NCI-H1105 treated with DMSO at 0.1 percent for 48 hours (cell line): ENCODE data around the gene SNX18.
A peak's percentile ranks its signal among the peaks of the same experiment; 100 is the strongest.
"Not testable (repeated sequence)": the region's sequence is repeated elsewhere in the genome, so short reads cannot be mapped to it uniquely, and the experiment has no call there.

Experiments
- DNase-seq: peaks from one replicate; lab custom pipeline; 2025; lab: John Stamatoyannopoulos, UW

SNX18 gene, protein sequence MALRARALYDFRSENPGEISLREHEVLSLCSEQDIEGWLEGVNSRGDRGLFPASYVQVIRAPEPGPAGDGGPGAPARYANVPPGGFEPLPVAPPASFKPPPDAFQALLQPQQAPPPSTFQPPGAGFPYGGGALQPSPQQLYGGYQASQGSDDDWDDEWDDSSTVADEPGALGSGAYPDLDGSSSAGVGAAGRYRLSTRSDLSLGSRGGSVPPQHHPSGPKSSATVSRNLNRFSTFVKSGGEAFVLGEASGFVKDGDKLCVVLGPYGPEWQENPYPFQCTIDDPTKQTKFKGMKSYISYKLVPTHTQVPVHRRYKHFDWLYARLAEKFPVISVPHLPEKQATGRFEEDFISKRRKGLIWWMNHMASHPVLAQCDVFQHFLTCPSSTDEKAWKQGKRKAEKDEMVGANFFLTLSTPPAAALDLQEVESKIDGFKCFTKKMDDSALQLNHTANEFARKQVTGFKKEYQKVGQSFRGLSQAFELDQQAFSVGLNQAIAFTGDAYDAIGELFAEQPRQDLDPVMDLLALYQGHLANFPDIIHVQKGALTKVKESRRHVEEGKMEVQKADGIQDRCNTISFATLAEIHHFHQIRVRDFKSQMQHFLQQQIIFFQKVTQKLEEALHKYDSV

DNA sequence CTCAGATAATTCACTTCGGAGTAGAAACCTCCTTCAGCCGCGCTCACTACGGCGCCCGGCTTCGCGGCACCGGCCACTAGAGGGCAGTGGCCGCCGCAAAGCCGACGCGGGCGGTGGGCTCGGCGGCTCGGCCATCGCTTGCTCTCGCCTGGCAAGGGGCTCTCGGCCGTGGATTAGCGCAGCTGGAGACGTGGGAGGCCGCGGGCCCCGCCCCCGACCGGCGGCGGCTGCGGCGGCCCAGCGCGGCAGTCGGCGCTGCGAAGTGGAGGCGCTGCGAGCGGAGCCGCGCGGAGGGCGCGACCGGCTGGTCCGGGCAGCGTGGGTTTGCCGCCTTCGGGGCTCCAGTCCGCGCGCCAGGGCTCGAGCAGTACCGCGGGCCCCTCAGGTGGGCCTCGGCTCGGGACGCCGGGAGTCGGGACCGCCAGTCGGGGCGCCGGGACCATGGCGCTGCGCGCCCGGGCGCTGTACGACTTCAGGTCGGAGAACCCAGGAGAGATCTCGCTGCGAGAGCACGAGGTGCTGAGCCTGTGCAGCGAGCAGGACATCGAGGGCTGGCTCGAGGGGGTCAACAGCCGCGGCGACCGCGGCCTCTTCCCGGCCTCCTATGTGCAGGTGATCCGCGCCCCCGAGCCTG lies at the start of gene SNX18:
Gene SNX18, plus strand, starts transcription at position 248 of the 634 bp plus-strand sequence. Its CDS starts 194 bp downstream, at position 442.
- peak; percentile 72 for DNase-seq

- no peak for DNase-seq
Measured at GRCh38 chr5:54469622-54470021, 47.9 kb upstream of the SNX18 start.

DNA sequence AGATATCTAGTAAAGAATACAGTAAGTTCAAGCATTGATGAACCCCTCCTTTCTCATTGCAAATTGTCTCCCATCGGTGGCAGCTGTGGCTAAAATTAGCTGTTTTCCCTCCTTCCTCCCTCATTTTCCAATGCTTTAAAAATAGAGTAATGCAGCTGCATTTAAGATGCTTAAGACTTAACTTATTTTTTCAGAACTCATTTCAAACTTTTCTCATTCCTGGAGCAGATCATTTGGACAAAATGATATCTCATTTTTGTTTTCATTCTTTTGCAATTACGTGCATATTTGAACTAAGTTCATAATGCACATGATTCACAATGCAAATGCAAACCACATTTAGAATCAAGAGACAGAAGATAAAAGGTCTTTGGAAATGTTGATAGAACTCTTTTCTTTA lies 47.4 kb upstream of the SNX18 start:
- DNase-seq: no peak

DNA sequence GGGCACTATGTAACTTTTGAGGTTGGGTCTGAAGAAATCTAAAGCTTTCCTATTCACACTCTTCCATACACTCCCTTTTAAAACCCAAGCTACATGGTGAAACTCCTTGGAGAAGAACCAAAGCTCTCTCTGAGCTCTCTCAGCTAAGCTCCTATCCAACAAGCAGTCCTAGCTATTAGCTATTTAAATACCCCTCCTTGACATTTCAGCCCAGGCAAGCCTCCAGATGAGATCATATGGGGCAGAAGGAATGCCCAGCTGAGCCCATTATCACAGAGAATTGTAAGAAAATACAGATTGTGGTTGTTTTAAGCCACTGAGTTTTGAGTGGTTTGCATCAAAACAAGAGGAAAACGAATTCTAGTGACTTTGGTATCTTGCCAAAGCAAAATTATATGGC lies 46.9 kb upstream of the SNX18 start:
- no peak for DNase-seq

DNA sequence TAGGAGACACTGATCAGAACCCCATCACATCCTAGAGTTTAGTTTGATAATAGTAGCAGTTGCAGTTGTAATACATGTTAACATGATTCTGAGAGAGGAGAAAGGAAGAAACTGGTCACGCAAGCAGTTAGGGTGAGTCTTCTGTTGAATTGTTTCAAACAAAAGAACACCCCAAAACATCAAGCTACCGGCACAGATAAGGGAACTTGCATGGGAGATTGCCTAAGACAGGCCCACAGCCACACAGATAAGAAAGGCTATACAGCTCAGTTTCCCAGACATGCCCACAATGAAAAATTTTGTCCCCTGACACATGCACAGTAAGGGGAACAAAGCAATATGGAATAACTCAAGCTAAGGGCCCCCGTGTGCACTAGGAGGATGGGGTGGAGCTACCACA lies 46.2 kb upstream of the SNX18 start:
- no peak for DNase-seq

DNA sequence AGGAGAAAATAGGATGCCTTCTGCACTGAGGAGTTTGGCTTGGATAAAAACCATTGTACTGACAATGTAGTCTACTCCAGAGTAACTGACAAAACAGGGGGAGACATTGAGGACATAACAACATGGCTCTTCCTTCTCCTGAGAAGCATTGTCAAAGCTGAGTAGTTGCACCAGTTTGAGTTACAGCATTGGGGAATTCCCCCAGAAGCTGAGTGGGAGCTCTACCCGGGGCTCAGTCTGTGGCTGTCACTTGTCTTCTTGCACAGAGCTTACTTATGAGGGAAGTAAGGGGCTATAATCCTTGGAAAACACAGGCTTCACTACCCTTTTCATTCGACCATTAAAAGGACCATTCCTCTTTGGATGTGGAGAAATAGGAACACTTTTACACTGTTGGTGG lies 40.9 kb upstream of the SNX18 start:
- DNase-seq: no peak

- DNase-seq: no peak
Measured at GRCh38 chr5:54477941-54478478, 39.5 kb upstream of the SNX18 start.

GRCh38 chr5:54480296-54480695 lies 37.3 kb upstream of the SNX18 start:
- no peak for DNase-seq

DNA sequence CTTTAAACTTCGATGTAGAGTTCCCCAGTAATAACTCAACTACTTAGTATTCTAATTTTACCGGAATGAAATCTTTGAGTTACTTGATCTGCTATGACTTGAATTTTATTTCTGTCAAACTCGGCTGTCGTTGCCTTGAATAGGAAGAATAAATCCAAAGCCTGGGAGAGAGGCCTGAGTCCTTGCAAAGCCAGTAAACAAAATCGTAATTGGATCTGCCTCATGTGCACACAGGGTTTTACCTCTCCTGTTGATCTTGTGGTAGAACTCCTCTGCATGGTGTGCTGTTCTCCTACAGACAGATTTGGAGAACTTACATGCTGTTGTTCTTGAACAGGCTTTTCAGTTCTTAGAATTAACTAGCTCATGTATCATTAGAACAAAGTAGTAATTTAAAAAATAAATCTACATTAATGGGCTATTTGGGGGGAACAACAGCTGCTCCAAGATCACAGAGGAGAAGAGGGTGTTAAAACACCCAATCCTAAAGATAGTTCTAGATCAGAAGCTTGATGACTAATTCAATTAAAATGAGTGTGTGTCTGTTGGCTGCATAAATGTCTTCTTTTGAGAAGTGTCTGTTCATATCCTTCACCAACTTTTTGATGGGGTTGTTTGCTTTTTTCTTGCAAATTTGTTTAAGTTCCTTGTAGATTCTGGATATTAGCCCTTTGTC lies 33.2 kb upstream of the SNX18 start:
- DNase-seq: no peak

- not testable (repeated sequence) for DNase-seq
Measured at GRCh38 chr5:54485659-54486058, 31.9 kb upstream of the SNX18 start.

- not testable (repeated sequence) for DNase-seq
Measured at GRCh38 chr5:54489648-54489979, 27.9 kb upstream of the SNX18 start.

DNA sequence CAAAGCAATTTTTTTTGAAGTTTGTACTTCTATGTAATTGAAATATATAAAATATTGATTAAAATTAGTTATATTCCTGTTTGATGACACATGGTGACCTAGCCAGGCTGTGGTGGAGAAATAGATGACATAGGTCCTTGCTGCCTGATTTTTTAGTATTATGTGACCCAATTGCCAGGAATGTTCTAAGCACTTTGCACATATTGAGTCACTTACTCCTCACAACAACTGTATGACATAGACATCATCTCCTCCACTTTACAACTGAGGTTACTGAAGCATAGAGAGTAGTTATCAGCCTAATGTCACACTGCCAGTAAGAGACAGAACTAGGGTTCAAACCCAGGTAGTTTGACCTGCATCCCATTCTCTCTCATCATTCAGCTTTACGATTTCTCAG lies 26.2 kb upstream of the SNX18 start:
- no peak for DNase-seq

- DNase-seq: no peak
Measured at GRCh38 chr5:54492178-54492577, 25.4 kb upstream of the SNX18 start.

- no peak for DNase-seq
Measured at GRCh38 chr5:54495027-54495426, 22.5 kb upstream of the SNX18 start.

- no peak for DNase-seq
Measured at GRCh38 chr5:54514291-54514690, 3.3 kb upstream of the SNX18 start.

- DNase-seq: no peak
Measured at GRCh38 chr5:54514841-54515432, 2.6 kb upstream of the SNX18 start.

DNA sequence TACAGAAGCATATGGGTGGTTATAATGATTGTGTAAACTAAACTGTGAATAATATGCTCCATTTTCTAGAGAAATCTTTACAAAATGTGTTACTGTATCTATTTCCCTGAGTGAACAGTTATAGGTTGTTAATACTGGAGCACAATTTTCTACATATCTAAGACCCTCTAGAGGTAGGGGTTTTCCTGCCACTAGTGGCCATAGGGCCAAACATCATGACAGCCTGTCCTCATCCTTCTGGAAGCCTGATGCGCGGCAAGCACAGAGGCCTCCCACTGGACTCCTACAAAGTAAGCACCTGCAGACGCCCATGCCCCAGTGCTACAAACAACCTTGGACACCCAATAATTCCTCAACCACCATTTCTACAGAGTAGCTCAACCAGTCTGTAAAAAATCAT lies 1.9 kb upstream of the SNX18 start:
- DNase-seq: no peak

DNA sequence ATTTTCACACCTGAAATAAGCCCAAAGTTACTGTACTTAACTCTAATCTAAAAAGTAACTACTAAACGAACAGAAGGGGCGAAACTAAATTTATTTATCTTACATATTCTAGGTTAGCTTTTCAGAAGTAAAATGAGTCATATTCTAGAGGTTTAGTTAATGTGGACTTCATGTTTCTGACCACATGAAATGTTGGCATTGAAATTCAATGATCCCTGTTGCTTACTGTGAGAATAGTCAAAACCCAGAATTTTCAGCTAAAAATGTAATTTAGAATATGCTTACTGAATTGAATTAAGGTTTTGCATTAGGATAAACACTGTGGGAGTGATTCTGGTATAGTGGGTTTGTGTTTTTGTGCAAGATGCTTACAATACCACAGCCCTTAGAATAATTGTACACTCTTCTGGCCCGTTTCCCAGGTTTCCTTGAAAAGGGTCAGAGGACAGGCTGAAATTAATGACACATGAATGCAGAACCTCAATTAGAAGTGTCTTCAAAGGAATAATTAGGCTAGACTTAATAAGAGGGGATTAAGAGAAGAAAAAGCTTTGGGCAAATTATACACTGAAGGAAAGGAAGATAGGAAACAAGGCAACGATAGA lies 1.4 kb upstream of the SNX18 start:
- peak; percentile 70 for DNase-seq

- no peak for DNase-seq
Measured at GRCh38 chr5:54517174-54517511, 416 bp upstream of the SNX18 start.

DNA sequence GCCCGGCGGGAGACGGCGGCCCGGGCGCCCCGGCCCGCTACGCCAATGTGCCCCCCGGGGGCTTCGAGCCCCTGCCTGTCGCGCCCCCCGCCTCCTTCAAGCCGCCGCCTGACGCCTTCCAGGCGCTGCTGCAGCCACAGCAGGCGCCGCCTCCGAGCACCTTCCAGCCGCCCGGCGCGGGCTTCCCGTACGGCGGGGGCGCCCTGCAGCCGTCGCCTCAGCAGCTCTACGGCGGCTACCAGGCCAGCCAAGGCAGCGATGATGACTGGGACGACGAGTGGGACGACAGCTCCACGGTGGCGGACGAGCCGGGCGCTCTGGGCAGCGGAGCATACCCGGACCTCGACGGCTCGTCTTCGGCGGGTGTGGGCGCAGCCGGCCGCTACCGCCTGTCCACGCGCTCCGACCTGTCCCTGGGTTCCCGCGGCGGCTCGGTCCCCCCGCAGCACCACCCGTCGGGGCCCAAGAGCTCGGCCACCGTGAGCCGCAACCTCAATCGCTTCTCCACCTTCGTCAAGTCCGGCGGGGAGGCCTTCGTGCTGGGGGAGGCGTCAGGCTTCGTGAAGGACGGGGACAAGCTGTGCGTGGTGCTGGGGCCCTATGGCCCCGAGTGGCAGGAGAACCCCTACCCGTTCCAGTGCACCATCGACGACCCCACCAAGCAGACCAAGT lies 723 bp downstream of the SNX18 start:
- DNase-seq: no peak

GRCh38 chr5:54518818-54519508 lies 1.4 kb downstream of the SNX18 start:
- no peak for DNase-seq
